GM12874 (cell line): ENCODE results near the gene SLC35D1.

Source experiments
- CTCF ChIP-seq: IDR thresholded peaks from 2 replicates; pipeline ENCODE4 v1.5.1; 2011; ENCODE audit warnings: low read depth, mild to moderate bottlenecking, control low read depth, low read length, moderate library complexity; ENCODE audit not compliant: insufficient read depth

The SLC35D1 gene

GRCh38 chr1:67020765-67021164, 33.2 kb downstream of the SLC35D1 start:
- no peak for TF ChIP-seq CTCF

GRCh38 chr1:67020304-67020703, 33.6 kb downstream of the SLC35D1 start:
- no peak for TF ChIP-seq CTCF

GRCh38 chr1:67019600-67020136, 34.3 kb downstream of the SLC35D1 start:
- TF ChIP-seq CTCF = no peak

- TF ChIP-seq CTCF = no peak
Observed at GRCh38 chr1:67019121-67019520, 34.8 kb downstream of the SLC35D1 start.

- no peak for TF ChIP-seq CTCF
Observed at GRCh38 chr1:67018574-67018973, 35.4 kb downstream of the SLC35D1 start.

- TF ChIP-seq CTCF = no peak
Observed at GRCh38 chr1:67013573-67013972, 40.4 kb downstream of the SLC35D1 start.

GRCh38 chr1:67009792-67010191, 44.2 kb downstream of the SLC35D1 start:
- TF ChIP-seq CTCF = no peak
